K562 (cell line): ENCODE results near the gene QSOX2. TPM values are rescaled to one million over a fixed set of nuclear protein-coding genes. Genes with fewer than 3 reads are reported as not detected.

Experiments used
- CBFA2T3 ChIP-seq: fragments of 450-650 bp; IDR thresholded peaks from 2 replicates; pipeline ENCODE4 v1.6.1; 2017
- GTF2A2 ChIP-seq: IDR thresholded peaks from 2 replicates; pipeline ENCODE4 v1.6.1; 2016; ENCODE audit warnings: mild to moderate bottlenecking, missing genetic modification characterization, missing compliant biosample characterization
- HNRNPL ChIP-seq: fragments of 200-400 bp; formaldehyde crosslinking; IDR thresholded peaks from 2 replicates; pipeline ENCODE4 v1.6.1; 2017; ENCODE audit warnings: low read depth, mild to moderate bottlenecking, low read length
- MBD2 ChIP-seq: sonication (generic); IDR thresholded peaks from 2 replicates; pipeline ENCODE4 v1.6.1; 2016; ENCODE audit warnings: low read depth, borderline replicate concordance
- MXI1 ChIP-seq: IDR thresholded peaks from 2 replicates; pipeline ENCODE4 v1.6.1; 2011; ENCODE audit warnings: low read depth, mild to moderate bottlenecking, improper control_type of control experiment, low read length
- SMAD4 ChIP-seq: fragments of 250-450 bp; sonication (Bioruptor Pico); conservative IDR thresholded peaks from 2 replicates; pipeline ENCODE4 v1.8.0; 2021; ENCODE audit warnings: inconsistent platforms, mild to moderate bottlenecking, moderate library complexity
- XRCC4 ChIP-seq: IDR thresholded peaks from one replicate; pipeline ENCODE4 v1.6.1; 2011; ENCODE audit not compliant: insufficient read depth, insufficient read length; ENCODE audit errors: extremely low read depth
- ZBTB33 ChIP-seq: sonication (generic); formaldehyde crosslinking; IDR thresholded peaks from 2 replicates; pipeline ENCODE4 v1.8.1; 2023; ENCODE audit warnings: mild to moderate bottlenecking, missing genetic modification reagents
- polyA plus RNA-seq, 8 experiments: library from polyadenylated mRNA; depleted of rRNA in 4 of 8; stranded (reverse) in 5 of 8; unstranded in 3 of 8; fragments of >200 nt; fragmentation: Nextera tagmentation in 2 of 8; fragmentation: Illumina TruSeq in 1 of 8; extraction: Ambion mirVana in 2 of 8; extraction: Trizol in 1 of 8; gene quantifications; 2 replicates each; pipeline versions ENCODE4 v1.2.1 to v1.2.3, GENCODE V29; 2011 to 2014; ENCODE audit warnings: inconsistent platforms in 1 of 8, missing spikeins in 1 of 8
- total RNA-seq, 7 experiments: library from RNA; depleted of rRNA in 6 of 7; stranded (reverse); fragments of >200 nt in 6 of 7; fragmentation: Illumina TruSeq in 2 of 7; extraction: Trizol in 2 of 7; gene quantifications; 2 replicates each; pipeline versions ENCODE4 v1.2.1 to v1.2.3, GENCODE V29; 2011 to 2021; ENCODE audit warnings: low replicate concordance in 1 of 7

Gene QSOX2
- total and polyA plus RNA-seq, 9 of the 15 experiments (the other 6 are each of a cell fraction or from before 2014, with no cell fraction given) = 0.51 to 23.7 (median 12.7) TPM

- TF ChIP-seq ZBTB33 (CRISPR knock-in tag) (peak; percentile 63; the same call in 1 of the 2 replicates), XRCC4 (no peak), CBFA2T3 (peak; percentile 96), MBD2 (0 out of 2 replicates have a peak, but pooled peaks have one; percentile 45), SMAD4 (CRISPR knock-in tag) (peak; percentile 95), MXI1 (no peak), HNRNPL (0 out of 2 replicates have a peak, but pooled peaks have one; percentile 51), GTF2A2 (no peak)
- TF ChIP-seq, all 486 proteins: peak for 101
Observed at GRCh38 chr9:136237486-136238341, 7.9 kb downstream of the QSOX2 start (continued).
